GM21576 (cell line): Measurements from ENCODE around the gene FARSA.
"Not testable (repeated sequence)": the region's sequence is repeated elsewhere in the genome, so short reads cannot be mapped to it uniquely, and the experiment has no call there.

Source experiments
- ATAC-seq: cut with Tn5 transposase; IDR thresholded peaks from one replicate; pipeline ENCODE4 v1.9.1; 2021; ENCODE audit warnings: mild to moderate bottlenecking, moderate library complexity; ENCODE audit not compliant: unreplicated experiment

The FARSA gene

GRCh38 chr19:12937927-12938778 is 4.6 kb upstream of the FARSA start, which contains the start of gene CALR:
CALR (plus strand) TSS chr19:12938609; CDS start chr19:12938680, 71 bp downstream.
- peak; percentile 83 for ATAC-seq

- ATAC-seq: no peak
Observed at GRCh38 chr19:12937093-12937926, 3.8 kb upstream of the FARSA start.

GRCh38 chr19:12936582-12936981 is 3.1 kb upstream of the FARSA start:
- ATAC-seq: no peak

- ATAC-seq: no peak
Observed at GRCh38 chr19:12935071-12935470, 1.6 kb upstream of the FARSA start.

GRCh38 chr19:12932392-12933286 is 872 bp downstream of the FARSA start:
- no peak for ATAC-seq

- ATAC-seq: no peak
Observed at GRCh38 chr19:12930002-12930645, 3.4 kb downstream of the FARSA start.

- no peak for ATAC-seq
Observed at GRCh38 chr19:12924621-12925310, 8.7 kb downstream of the FARSA start.

- no peak for ATAC-seq
Observed at GRCh38 chr19:12922959-12923358, 10.6 kb downstream of the FARSA start.

GRCh38 chr19:12921047-12921446 is 12.5 kb downstream of the FARSA start:
- ATAC-seq: no peak

- ATAC-seq: no peak
Observed at GRCh38 chr19:12918253-12918652, 15.3 kb downstream of the FARSA start.

GRCh38 chr19:12915860-12916259 is 17.7 kb downstream of the FARSA start:
- not testable (repeated sequence) for ATAC-seq

GRCh38 chr19:12913851-12914690 is 19.4 kb downstream of the FARSA start:
- ATAC-seq: no peak

- ATAC-seq: no peak
Observed at GRCh38 chr19:12913011-12913561, 20.4 kb downstream of the FARSA start.

GRCh38 chr19:12912571-12912970 is 20.9 kb downstream of the FARSA start:
- ATAC-seq: no peak

- no peak for ATAC-seq
Observed at GRCh38 chr19:12907166-12907565, 26.3 kb downstream of the FARSA start.

- ATAC-seq: peak; percentile 59
Observed at GRCh38 chr19:12899891-12900518, 33.5 kb downstream of the FARSA start.

- ATAC-seq: no peak
Observed at GRCh38 chr19:12896460-12896859, 37.1 kb downstream of the FARSA start.

GRCh38 chr19:12893582-12893981 is 39.9 kb downstream of the FARSA start:
- ATAC-seq: no peak
